ENCODE data around the gene CWC22. TPM values are rescaled to one million over a fixed set of nuclear protein-coding genes. Genes with fewer than 3 reads are reported as not detected.
"Not testable (repeated sequence)": the region's sequence is repeated elsewhere in the genome, so short reads cannot be mapped to it uniquely, and the experiment has no call there.

Gene CWC22
- polyA plus RNA-seq, 1 donor from 2014 or later = 16.0 TPM

- not testable (repeated sequence) for H3K79me2 ChIP-seq (replicated peaks; ENCODE audit: insufficient read depth, low read length); H3K27ac ChIP-seq (ENCODE audit: low read length); H3K4me2 ChIP-seq (ENCODE audit: low read length); H3K4me3 ChIP-seq (ENCODE audit: low read length); H2AFZ ChIP-seq (ENCODE audit: low read depth, low read length); H3K9me2 ChIP-seq (ENCODE audit: insufficient read depth, low read length); H3K9me3 ChIP-seq (ENCODE audit: low read length); H3K27me3 ChIP-seq (ENCODE audit: insufficient read depth, low read depth, low read length); H3K36me3 ChIP-seq (ENCODE audit: insufficient read depth, low read length); H3K9ac ChIP-seq (ENCODE audit: low read length); H3F3A ChIP-seq (ENCODE audit: insufficient read depth, low read length, poor library complexity, severe bottlenecking); H4K20me1 ChIP-seq (ENCODE audit: insufficient read depth)
These were observed 48.8 kb downstream of the CWC22 start for GRCh38 chr2:179958251-179958650.

GRCh38 chr2:179954026-179954425 is 53.1 kb downstream of the CWC22 start:
- Histone ChIP-seq H3K9me2 (ENCODE audit: insufficient read depth, low read length) (no peaks in the 10 kb centered on the region), H4K20me1 (ENCODE audit: insufficient read depth) (no peaks in the 10 kb centered on the region), H3F3A (ENCODE audit: insufficient read depth, low read length, poor library complexity, severe bottlenecking) (no peaks in the 10 kb centered on the region), H3K4me3 (ENCODE audit: low read length) (no peak overlapping the region), H3K27ac (ENCODE audit: low read length) (no peak overlapping the region), H3K4me2 (ENCODE audit: low read length) (no peak overlapping the region), H3K9ac (ENCODE audit: low read length) (no peak overlapping the region), H2AFZ (ENCODE audit: low read depth, low read length) (no peak overlapping the region), H3K79me2 (replicated peaks; ENCODE audit: insufficient read depth, low read length) (no peaks in the 10 kb centered on the region), H3K36me3 (ENCODE audit: insufficient read depth, low read length) (peaks cover 15% of the 10 kb centered on the region), H3K27me3 (ENCODE audit: insufficient read depth, low read depth, low read length) (no peaks in the 10 kb centered on the region), H3K9me3 (ENCODE audit: low read length) (no peaks in the 10 kb centered on the region)
- TF ChIP-seq RAD21 (conservative IDR thresholded peaks at IDR 0.05) = no peak
- TF ChIP-seq MXI1 (conservative IDR thresholded peaks at IDR 0.05; ENCODE audit: poor library complexity, severe bottlenecking) = no peak
- no peak for TF ChIP-seq POLR2AphosphoS5 (IDR thresholded peaks at IDR 0.05)
- no peak for TF ChIP-seq EP300 (conservative IDR thresholded peaks at IDR 0.05; ENCODE audit: poor library complexity, severe bottlenecking)
- TF ChIP-seq SMC3 (conservative IDR thresholded peaks at IDR 0.05; ENCODE audit: poor library complexity) = no peak
- TF ChIP-seq CTCF (IDR thresholded peaks at IDR 0.05; ENCODE audit: poor library complexity, severe bottlenecking) = no peak
- TF ChIP-seq TAF1 (IDR thresholded peaks at IDR 0.05; ENCODE audit: low read depth) = no peak
- TF ChIP-seq EZH2 (IDR thresholded peaks at IDR 0.05; ENCODE audit: borderline replicate concordance, insufficient read depth, low read length, poor library complexity, severe bottlenecking) = no peak
- TF ChIP-seq REST (IDR thresholded peaks at IDR 0.05; ENCODE audit: borderline replicate concordance) = no peak

- Histone ChIP-seq H3K9me2 (ENCODE audit: insufficient read depth, low read length) (no peaks in the 10 kb centered on the region), H4K20me1 (ENCODE audit: insufficient read depth) (no peaks in the 10 kb centered on the region), H3K4me2 (ENCODE audit: low read length) (no peak overlapping the region), H3K4me3 (ENCODE audit: low read length) (no peak overlapping the region), H3K79me2 (replicated peaks; ENCODE audit: insufficient read depth, low read length) (no peaks in the 10 kb centered on the region), H3F3A (ENCODE audit: insufficient read depth, low read length, poor library complexity, severe bottlenecking) (no peaks in the 10 kb centered on the region), H3K27ac (ENCODE audit: low read length) (no peak overlapping the region), H3K36me3 (ENCODE audit: insufficient read depth, low read length) (peaks cover 22% of the 10 kb centered on the region), H3K27me3 (ENCODE audit: insufficient read depth, low read depth, low read length) (no peaks in the 10 kb centered on the region), H3K9ac (ENCODE audit: low read length) (no peak overlapping the region), H2AFZ (ENCODE audit: low read depth, low read length) (no peak overlapping the region), H3K9me3 (ENCODE audit: low read length) (no peaks in the 10 kb centered on the region)
- TF ChIP-seq RAD21 (conservative IDR thresholded peaks at IDR 0.05) = no peak
- no peak for TF ChIP-seq MXI1 (conservative IDR thresholded peaks at IDR 0.05; ENCODE audit: poor library complexity, severe bottlenecking)
- no peak for TF ChIP-seq EZH2 (IDR thresholded peaks at IDR 0.05; ENCODE audit: borderline replicate concordance, insufficient read depth, low read length, poor library complexity, severe bottlenecking)
- no peak for TF ChIP-seq SMC3 (conservative IDR thresholded peaks at IDR 0.05; ENCODE audit: poor library complexity)
- no peak for TF ChIP-seq CTCF (IDR thresholded peaks at IDR 0.05; ENCODE audit: poor library complexity, severe bottlenecking)
- no peak for TF ChIP-seq REST (IDR thresholded peaks at IDR 0.05; ENCODE audit: borderline replicate concordance)
- TF ChIP-seq EP300 (conservative IDR thresholded peaks at IDR 0.05; ENCODE audit: poor library complexity, severe bottlenecking) = no peak
- TF ChIP-seq TAF1 (IDR thresholded peaks at IDR 0.05; ENCODE audit: low read depth) = no peak
- TF ChIP-seq POLR2AphosphoS5 (IDR thresholded peaks at IDR 0.05) = no peak
These were observed 53.7 kb downstream of the CWC22 start for GRCh38 chr2:179953359-179953758.

Measured in neural cell (in vitro differentiated cells).